ENCODE data around the gene PLCH2.

Gene PLCH2

GRCh38 chr1:2466270-2466665, 9.8 kb upstream of the PLCH2 start:
- no peak overlapping the region for H3K4me3 ChIP-seq (ENCODE audit: low read depth, low read length)
- TF ChIP-seq CTCF (IDR thresholded peaks at IDR 0.05; ENCODE audit: insufficient read depth, low read depth, low read length, missing control alignments): no peak
- no peak for DNase-seq (ENCODE audit: low read depth)

- no peak for TF ChIP-seq CTCF (IDR thresholded peaks at IDR 0.05; ENCODE audit: insufficient read depth, low read depth, low read length, missing control alignments)
- DNase-seq (ENCODE audit: low read depth): no peak
- no peak overlapping the region for H3K4me3 ChIP-seq (ENCODE audit: low read depth, low read length)
Observed at GRCh38 chr1:2466958-2467554, 9.0 kb upstream of the PLCH2 start.

GRCh38 chr1:2468041-2468472, 8.0 kb upstream of the PLCH2 start:
- no peak for TF ChIP-seq CTCF (IDR thresholded peaks at IDR 0.05; ENCODE audit: insufficient read depth, low read depth, low read length, missing control alignments)
- no peak overlapping the region for H3K4me3 ChIP-seq (ENCODE audit: low read depth, low read length)
- no peak for DNase-seq (ENCODE audit: low read depth)

GRCh38 chr1:2468540-2468939, 7.5 kb upstream of the PLCH2 start:
- TF ChIP-seq CTCF (IDR thresholded peaks at IDR 0.05; ENCODE audit: insufficient read depth, low read depth, low read length, missing control alignments): no peak
- DNase-seq (ENCODE audit: low read depth): no peak
- no peak overlapping the region for H3K4me3 ChIP-seq (ENCODE audit: low read depth, low read length)

GRCh38 chr1:2469103-2469940, 6.8 kb upstream of the PLCH2 start:
- DNase-seq (ENCODE audit: low read depth): no peak
- no peak overlapping the region for H3K4me3 ChIP-seq (ENCODE audit: low read depth, low read length)
- TF ChIP-seq CTCF (IDR thresholded peaks at IDR 0.05; ENCODE audit: insufficient read depth, low read depth, low read length, missing control alignments): no peak

GRCh38 chr1:2470290-2471158, 5.6 kb upstream of the PLCH2 start:
- TF ChIP-seq CTCF (IDR thresholded peaks at IDR 0.05; ENCODE audit: insufficient read depth, low read depth, low read length, missing control alignments): no peak
- DNase-seq (ENCODE audit: low read depth): no peak
- H3K4me3 ChIP-seq (ENCODE audit: low read depth, low read length): no peak overlapping the region

All from GM12865 (cell line).